Heart left ventricle (tissue), 16 donors: Measurements from ENCODE around the gene PUS7L. TPM values are rescaled to one million over a fixed set of nuclear protein-coding genes. Genes with fewer than 3 reads are reported as not detected.
A peak's percentile ranks its signal among the peaks of the same experiment; 100 is the strongest.
"Not testable (repeated sequence)": the region's sequence is repeated elsewhere in the genome, so short reads cannot be mapped to it uniquely, and the experiment has no call there.

ENCODE experiments used
- ATAC-seq, 4 donors: fragments of 200-7000 bp; cut with Tn5 transposase; one replicate each; pipeline ENCODE4 v1.9.1; 2020 to 2022; ENCODE audit warnings: moderate library complexity in 4 of 4, mild to moderate bottlenecking in 3 of 4, moderate number of reproducible peaks in 1 of 4
- DNase-seq, 5 donors: peaks; one replicate each; pipeline ENCODE4 v3.0.0-alpha.2; 2020
- H3K27ac ChIP-seq, 12 donors: fragments of 200-600 bp; sonication (generic) in 4 of 12; one replicate each; pipeline versions ENCODE4 v1.5.0 to v1.8.0; 2016 to 2022; ENCODE audit warnings: mild to moderate bottlenecking in 2 of 12
- H3K27me3 ChIP-seq, 9 donors: fragments of 200-600 bp; sonication (generic) in 2 of 9; one replicate each; pipeline versions ENCODE4 v1.5.1 to v1.8.0; 2016 to 2022; ENCODE audit warnings: mild to moderate bottlenecking in 3 of 9
- H3K36me3 ChIP-seq, 9 donors: fragments of 200-600 bp; sonication (generic) in 2 of 9; one replicate each; pipeline versions ENCODE4 v1.5.0 to v1.8.0; 2018 to 2022; ENCODE audit warnings: mild to moderate bottlenecking in 2 of 9
- H3K4me1 ChIP-seq, 12 donors: fragments of 200-600 bp; sonication (generic) in 4 of 12; one replicate each; pipeline versions ENCODE4 v1.5.0 to v1.8.0; 2016 to 2022; ENCODE audit warnings: mild to moderate bottlenecking in 3 of 12
- H3K4me3 ChIP-seq, 12 donors: fragments of 200-600 bp; sonication (generic) in 4 of 12; one replicate each; pipeline versions ENCODE4 v1.5.0 to v1.8.0; 2017 to 2022; ENCODE audit warnings: mild to moderate bottlenecking in 9 of 12, moderate library complexity in 4 of 12
- H3K9me3 ChIP-seq, 12 donors: fragments of 200-600 bp; sonication (generic) in 4 of 12; one replicate each; pipeline versions ENCODE4 v1.5.0 to v1.8.0; 2016 to 2022; ENCODE audit warnings: mild to moderate bottlenecking in 1 of 12
- POLR2A ChIP-seq, 2 donors: fragments of 450-650 bp; IDR thresholded peaks; one replicate each; pipeline ENCODE4 v1.6.1; 2017; ENCODE audit warnings: antibody characterized with exemption in 2 of 2, mild to moderate bottlenecking in 2 of 2, moderate library complexity in 2 of 2
- WGBS, 4 donors: extraction: QIAGEN DNeasy Blood & Tissue Kit in 2 of 4; methylation state at CpG; one replicate each; pipeline versions ENCODE4 v1.1.5 to v1.1.7; 2013 to 2018; 5-methylcytosine and 5-hydroxymethylcytosine counted together
- intact Hi-C, 10 donors: fragments of 100-400 bp; cut with DNase I; formaldehyde crosslinking; loops; one replicate each; pipeline versions ENCODE4 v1.11.1 to v1.14.2; 2022
- polyA plus RNA-seq, 2 donors: library from polyadenylated mRNA; stranded (reverse); fragments of 200-250 nt; gene quantifications; one replicate each; pipeline ENCODE4 v1.2.3, GENCODE V29; 2013
- total RNA-seq, 9 donors: library from RNA; depleted of rRNA in 2 of 9; stranded (reverse); fragments of >200 nt in 2 of 9; fragmentation: NEBNext Ultra II Directional in 3 of 9; extraction: Animal tissue kit (Norgen Biotek cat#: 25700) in 3 of 9; gene quantifications; one replicate each; pipeline versions ENCODE4 v1.1.0 to v1.2.4, GENCODE V29; 2016 to 2023
- TF ChIP-seq, protein P1 (sequence below), 12 donors: fragments of 200-600 bp; sonication (generic) in 4 of 12; IDR thresholded peaks; one replicate each; pipeline versions ENCODE4 v1.5.0 to v1.8.0; 2018 to 2022; ENCODE audit warnings: antibody characterized with exemption in 12 of 12, mild to moderate bottlenecking in 5 of 12
- donor health status: ischemic (EF 13 %, LVEDD 7.1; RV severe dilation, severe dysfunction).
- donor health status: healthy with polysubstance abuse.
- donor health status: DM: no; HTN: yes; CAD: no.
- donor health status: DM: no; HTN: no; CAD: no.
- donor health status: ischemic (EF 25% LVEDD 6.9; RV normal size, moderate dysfunction).
- donor health status: ischemic (EF 25% LVEDD 5.7; RV mildly dilated, moderate dysfunction).
- donor health status: healthy.
- donor health status: DM: yes; HTN: yes; CAD: no.
- donor health status: ischemic (EF 35%, LVEDD 5.7; RV mildly dilated, moderate dysfunction).
- donor health status: nonischemic (EF 11% LVEDD 7.7; RV severe dilation, severe dysfunction).
- donor health status: DM: yes; HTN: yes; CAD: no.
- donor health status: PGD.
- donor health status: ischemic (EF 29% LVEDD 5.4; RV normal size, mild dysfunction).
- donor health status: nonischemic (EF 23%, LVEDD 6.1; RV moderate dilation, normal function).

Gene PUS7L
- total and polyA plus RNA-seq, 11 donors: 0.80 to 7.6 (median 5.1) TPM

DNA sequence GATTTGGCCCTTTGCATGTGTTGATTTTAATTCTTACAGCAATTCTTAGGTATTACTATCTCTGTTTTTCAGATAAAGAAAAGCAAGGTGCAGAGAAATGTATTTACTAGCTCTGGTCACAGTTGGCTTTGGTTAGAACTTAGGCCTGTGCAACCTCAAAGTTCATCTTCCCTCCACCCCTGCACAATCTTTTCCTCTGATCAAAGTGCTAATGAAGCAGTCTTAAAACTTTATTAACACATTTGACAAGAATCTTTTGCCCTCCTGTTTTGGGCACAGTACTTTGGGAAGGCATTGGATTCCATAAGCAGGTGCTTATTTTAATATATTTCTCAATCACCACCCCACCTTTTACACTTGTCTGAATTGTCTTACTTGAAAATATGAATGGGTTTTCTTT, 2.9 kb upstream of the PUS7L start:
- peaks cover 0 to 43% (median 18%) of the 10 kb centered on the region in 12 donors for H3K4me1 ChIP-seq
- no peak for ATAC-seq
- DNase-seq: no peak
- no peaks in the 10 kb centered on the region for H3K36me3 ChIP-seq
- H3K27me3 ChIP-seq: no peaks in the 10 kb centered on the region
- H3K27ac ChIP-seq: no peak overlapping the region
- H3K9me3 ChIP-seq: no peaks in the 10 kb centered on the region
- TF ChIP-seq, protein P1, sequence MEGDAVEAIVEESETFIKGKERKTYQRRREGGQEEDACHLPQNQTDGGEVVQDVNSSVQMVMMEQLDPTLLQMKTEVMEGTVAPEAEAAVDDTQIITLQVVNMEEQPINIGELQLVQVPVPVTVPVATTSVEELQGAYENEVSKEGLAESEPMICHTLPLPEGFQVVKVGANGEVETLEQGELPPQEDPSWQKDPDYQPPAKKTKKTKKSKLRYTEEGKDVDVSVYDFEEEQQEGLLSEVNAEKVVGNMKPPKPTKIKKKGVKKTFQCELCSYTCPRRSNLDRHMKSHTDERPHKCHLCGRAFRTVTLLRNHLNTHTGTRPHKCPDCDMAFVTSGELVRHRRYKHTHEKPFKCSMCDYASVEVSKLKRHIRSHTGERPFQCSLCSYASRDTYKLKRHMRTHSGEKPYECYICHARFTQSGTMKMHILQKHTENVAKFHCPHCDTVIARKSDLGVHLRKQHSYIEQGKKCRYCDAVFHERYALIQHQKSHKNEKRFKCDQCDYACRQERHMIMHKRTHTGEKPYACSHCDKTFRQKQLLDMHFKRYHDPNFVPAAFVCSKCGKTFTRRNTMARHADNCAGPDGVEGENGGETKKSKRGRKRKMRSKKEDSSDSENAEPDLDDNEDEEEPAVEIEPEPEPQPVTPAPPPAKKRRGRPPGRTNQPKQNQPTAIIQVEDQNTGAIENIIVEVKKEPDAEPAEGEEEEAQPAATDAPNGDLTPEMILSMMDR (IDR thresholded peaks at IDR 0.05): no peak
- TF ChIP-seq POLR2A (IDR thresholded peaks at IDR 0.05): no peak
- intact Hi-C loops: no loop called here
- no peak overlapping the region for H3K4me3 ChIP-seq

DNA sequence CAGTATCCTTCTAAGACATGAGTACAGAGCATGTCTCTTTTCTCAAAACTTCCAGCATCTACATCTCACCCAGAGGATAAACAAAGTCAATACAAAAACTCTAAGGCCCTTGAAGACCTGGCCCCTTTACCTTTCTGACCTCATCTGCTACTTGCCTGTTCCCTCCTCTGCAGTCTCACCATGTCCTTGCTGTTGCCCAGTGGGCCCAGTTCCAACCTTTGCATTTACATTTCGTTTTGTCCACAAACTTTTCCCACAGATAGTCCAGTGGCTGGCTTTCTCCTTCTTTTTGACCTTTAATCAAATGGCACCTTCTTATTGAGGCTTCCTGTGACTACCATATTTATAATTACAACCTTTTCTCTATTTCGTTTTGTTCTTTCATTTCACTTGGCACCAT, 1.8 kb upstream of the PUS7L start:
- H3K9me3 ChIP-seq: no peaks in the 10 kb centered on the region
- 80 to 84% (median 82%) methylated on average over 2 of the region's 2 CpGs for WGBS, 4 donors
- intact Hi-C loops: no loop called here
- H3K4me3 ChIP-seq: peak overlapping the region in 3 of 12 donors; percentile 78 to 92 (median 89)
- H3K27ac ChIP-seq: no peak overlapping the region
- DNase-seq: no peak
- no peak for TF ChIP-seq POLR2A (IDR thresholded peaks at IDR 0.05)
- TF ChIP-seq, protein P1 (IDR thresholded peaks at IDR 0.05): no peak
- H3K4me1 ChIP-seq: peaks cover 0 to 43% (median 18%) of the 10 kb centered on the region in 12 donors
- ATAC-seq: no peak
- H3K36me3 ChIP-seq: no peaks in the 10 kb centered on the region
- no peaks in the 10 kb centered on the region for H3K27me3 ChIP-seq

DNA sequence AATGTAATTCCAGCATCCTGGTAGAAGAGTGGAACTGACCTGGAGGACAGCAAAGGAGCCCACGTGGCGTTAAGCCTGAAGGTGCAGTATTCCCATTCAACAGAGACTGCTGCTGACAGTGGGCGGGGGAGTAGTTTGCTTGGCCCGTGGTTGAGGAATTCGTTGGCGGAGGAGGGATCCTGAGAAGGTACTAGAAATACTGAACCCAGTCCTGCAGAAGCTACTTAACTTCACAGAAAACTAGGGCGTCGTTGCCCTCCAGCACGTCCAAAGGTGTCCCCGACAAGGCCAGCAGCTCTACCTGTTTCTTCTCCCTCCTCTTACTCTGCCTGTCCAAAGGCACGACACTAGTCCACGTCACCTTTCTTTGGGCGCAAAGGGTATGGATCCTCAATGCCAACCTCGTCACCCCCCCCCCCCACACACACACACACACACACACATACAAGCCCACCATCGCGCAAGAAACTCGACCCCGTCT, 303 bp downstream of the PUS7L start:
- no peak for TF ChIP-seq POLR2A (IDR thresholded peaks at IDR 0.05)
- TF ChIP-seq, protein P1 (IDR thresholded peaks at IDR 0.05): no peak
- Histone ChIP-seq H3K36me3 (peaks cover 0 to 15% (median 9%) of the 10 kb centered on the region in 9 donors), H3K4me1 (peaks cover 0 to 52% (median 18%) of the 10 kb centered on the region in 12 donors), H3K27me3 (no peaks in the 10 kb centered on the region), H3K9me3 (no peaks in the 10 kb centered on the region), H3K27ac (peak overlapping the region in 10 of 12 donors; percentile 13 to 87 (median 79)), H3K4me3 (peak overlapping the region; percentile 45 to 92 (median 78))
- peak; percentile 13 to 46 (median 20) for ATAC-seq
- DNase-seq: peak in 3 of 5 donors; percentile 7 to 45 (median 30)
- intact Hi-C loops: loop anchor here in 6 of 10 donors (2.0 to 10.0 kb wide), 4 partner anchors 49 to 127 kb away; partner anchors contain the start of gene TWF1 (in 4 of the 6)
- 0 to 4% (median 1%) methylated on average over 17 to 18 of the region's 18 CpGs for whole genome bisulfite sequencing, 4 donors

DNA sequence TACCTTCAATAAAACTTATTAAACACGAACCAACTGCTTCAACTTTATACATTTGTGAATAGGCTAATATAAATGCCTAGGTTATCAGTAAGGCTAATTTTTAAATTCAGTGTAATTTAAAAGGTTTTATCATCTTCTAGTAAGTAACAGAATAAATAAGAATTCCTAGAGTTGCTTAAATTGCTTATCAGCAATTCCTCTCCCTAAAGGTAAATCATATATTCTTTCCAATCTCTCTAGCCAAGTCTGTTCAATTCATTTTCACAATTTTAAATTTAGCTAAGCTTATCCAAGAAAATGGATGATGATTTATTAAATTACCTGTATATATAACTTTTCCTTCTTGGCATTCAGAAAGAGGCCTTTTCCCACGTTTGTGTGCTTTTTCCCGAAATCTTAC, 4.6 kb downstream of the PUS7L start:
- TF ChIP-seq, protein P1 (IDR thresholded peaks at IDR 0.05): no peak
- no peak for TF ChIP-seq POLR2A (IDR thresholded peaks at IDR 0.05)
- H3K4me1 ChIP-seq: peaks cover 0 to 25% (median 5%) of the 10 kb centered on the region in 12 donors
- peaks cover 0 to 21% (median 9%) of the 10 kb centered on the region in 9 donors for H3K36me3 ChIP-seq
- DNase-seq (no peak), ATAC-seq (no peak)
- H3K27me3 ChIP-seq: no peaks in the 10 kb centered on the region
- no peak overlapping the region for H3K4me3 ChIP-seq
- no peak overlapping the region for H3K27ac ChIP-seq
- intact Hi-C loops: loop anchor here in 1 of 10 donors (10.0 kb wide), 1 partner anchor 131 kb away; no protein-coding TSS in a partner anchor
- H3K9me3 ChIP-seq: peaks cover 0 to 6% (median 0%) of the 10 kb centered on the region in 12 donors
- WGBS, 4 donors: 94 to 97% (median 95%) methylated on average over 3 of the region's 3 CpGs

DNA sequence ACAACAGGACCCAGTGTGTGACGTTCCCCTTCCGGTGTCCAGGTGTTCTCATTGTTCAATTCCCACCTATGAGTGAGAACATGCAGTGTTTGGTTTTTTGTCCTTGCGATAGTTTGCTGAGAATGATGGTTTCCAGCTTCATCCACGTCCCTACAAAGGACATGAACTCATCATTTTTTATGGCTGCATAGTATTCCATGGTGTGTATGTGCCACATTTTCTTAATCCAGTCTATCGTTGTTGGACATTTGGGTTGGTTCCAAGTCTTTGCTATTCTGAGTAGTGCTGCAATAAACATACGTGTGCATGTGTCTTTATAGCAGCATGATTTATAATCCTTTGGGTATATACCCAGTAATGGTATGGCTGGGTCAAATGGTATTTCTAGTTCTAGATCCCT, 7.2 kb downstream of the PUS7L start:
- not testable (repeated sequence) for ATAC-seq, H3K9me3 ChIP-seq, H3K27me3 ChIP-seq, DNase-seq, H3K4me3 ChIP-seq, H3K27ac ChIP-seq
- H3K36me3 ChIP-seq: peaks cover 0 to 21% (median 11%) of the 10 kb centered on the region in 9 donors
- peaks cover 0 to 14% (median 0%) of the 10 kb centered on the region in 12 donors for H3K4me1 ChIP-seq
- intact Hi-C loops: loop anchor here in 1 of 10 donors (10.0 kb wide), 1 partner anchor 133 kb away; no protein-coding TSS in a partner anchor
- 90 to 99% (median 96%) methylated on average over 5 to 6 of the region's 6 CpGs for WGBS, 4 donors
